Embryonic facial prominence (tissue), 1 donor: ENCODE measurements around the gene MAGEA8.
"Not testable (repeated sequence)": the region's sequence is repeated elsewhere in the genome, so short reads cannot be mapped to it uniquely, and the experiment has no call there.

Source experiments
- DNase-seq: peaks from one replicate; pipeline ENCODE4 v3.0.0-alpha.2; 2016; ENCODE audit errors: extremely low spot score

MAGEA8 gene, protein sequence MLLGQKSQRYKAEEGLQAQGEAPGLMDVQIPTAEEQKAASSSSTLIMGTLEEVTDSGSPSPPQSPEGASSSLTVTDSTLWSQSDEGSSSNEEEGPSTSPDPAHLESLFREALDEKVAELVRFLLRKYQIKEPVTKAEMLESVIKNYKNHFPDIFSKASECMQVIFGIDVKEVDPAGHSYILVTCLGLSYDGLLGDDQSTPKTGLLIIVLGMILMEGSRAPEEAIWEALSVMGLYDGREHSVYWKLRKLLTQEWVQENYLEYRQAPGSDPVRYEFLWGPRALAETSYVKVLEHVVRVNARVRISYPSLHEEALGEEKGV

DNA sequence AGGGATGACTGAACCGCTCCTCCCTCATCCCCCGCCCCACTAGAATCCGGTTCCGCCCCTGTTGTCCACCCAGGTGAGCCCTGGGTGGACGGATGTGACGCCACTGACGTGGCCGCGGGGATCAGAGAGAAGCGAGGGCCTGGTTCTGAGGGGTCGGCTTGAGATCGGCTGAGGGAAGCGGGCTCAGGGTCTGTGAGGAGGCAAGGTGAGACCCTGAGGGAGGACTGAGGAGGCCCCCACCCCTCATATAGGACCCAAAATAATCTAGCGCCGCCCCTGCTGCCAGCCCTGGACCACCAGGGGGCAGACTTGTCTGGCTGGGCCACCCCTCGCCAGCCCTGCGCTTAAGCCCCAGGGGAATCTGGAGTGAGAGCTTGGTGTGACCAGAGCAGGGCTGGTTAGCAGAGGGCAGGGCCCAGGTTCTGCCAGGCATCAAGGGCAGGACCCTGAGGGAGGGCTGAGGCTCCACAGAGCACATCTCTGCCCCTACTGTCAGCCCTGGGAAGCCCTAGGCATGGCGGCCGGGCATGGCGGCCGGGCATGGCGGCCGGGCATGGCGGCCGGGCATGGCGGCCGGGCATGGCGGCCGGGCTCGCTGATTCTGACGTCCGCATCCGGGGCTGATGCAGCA is at the start of gene MAGEA8:
MAGEA8 (plus strand) TSS at position 103 of the 631 bp plus-strand sequence. CDS start 3,090 bp downstream, outside the sequence.
- DNase-seq: no peak

DNA sequence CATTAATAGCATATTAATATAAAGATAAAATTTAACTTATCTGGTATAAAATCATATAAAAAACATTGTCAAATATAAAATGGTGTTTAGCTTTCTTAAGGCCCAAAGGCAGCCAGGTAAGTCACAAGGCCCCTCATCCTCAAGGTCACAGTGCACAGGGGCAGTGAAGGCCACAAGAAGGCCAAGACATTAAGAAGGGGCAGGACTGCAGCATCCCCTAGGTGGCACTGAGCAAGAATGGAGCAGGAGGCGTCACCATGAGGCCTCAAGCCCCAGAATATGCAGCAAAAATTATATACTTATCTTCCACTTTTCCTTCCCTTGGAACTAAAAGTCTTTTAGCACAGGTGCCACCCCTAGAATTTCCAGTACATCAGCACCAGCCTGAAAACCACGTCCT is 49.5 kb upstream of the MAGEA8 start:
- DNase-seq: no peak

DNA sequence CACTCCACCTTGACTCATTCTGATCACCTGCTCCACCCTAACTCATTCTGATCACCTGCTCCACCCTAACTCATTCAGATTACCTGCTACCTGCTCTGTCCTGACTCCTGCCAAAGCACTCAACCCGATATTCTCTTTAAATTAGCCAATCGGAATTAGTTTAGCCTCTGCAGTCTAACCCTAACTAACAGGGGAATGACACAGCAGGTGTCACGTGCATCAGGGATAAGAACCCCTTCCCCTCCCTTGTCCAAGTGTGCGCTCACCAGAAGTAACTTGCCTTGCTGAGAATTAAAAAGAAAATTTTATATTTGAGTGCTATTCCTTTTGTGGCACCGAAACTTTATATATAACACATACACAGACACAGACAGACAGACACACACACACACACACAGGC is 44.3 kb upstream of the MAGEA8 start:
- DNase-seq: not testable (repeated sequence)

DNA sequence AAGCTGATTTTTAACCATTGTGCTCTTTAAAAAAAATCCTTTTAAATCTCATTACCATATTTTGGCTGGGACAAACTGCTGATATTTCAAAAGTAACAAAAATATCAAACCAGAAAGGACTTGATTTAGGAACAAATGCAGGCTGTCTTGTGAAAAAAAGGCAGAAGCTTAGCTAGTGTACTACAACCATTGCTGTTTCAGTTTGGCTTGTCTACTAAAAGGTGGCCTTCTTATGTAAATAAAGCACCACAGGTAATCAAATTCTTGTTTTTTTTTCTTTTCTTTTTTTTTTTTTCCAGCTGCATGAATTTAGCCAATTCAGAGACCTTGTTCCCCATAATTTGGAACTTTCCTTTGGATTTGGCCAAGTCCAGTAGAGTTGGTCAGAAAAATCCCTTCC is 43.8 kb upstream of the MAGEA8 start:
- no peak for DNase-seq

DNA sequence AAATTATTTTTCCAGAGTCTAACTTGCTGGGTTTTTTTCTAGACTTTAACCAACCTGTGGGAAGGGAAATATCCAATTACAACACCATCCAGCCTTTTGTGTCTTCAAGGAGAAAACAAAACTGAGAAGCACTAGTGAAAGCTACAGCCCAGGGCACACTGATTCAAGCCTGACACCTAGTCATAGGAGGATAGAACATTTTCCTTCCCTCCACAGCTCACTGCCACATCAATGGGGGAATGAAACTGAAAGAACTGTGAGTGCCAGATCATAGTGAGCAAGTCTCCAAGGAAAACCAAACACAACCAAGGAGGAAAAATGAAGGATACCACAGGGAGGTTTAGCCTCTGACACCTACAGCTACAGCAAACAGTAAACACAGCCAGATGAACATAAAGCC is 43.3 kb upstream of the MAGEA8 start:
- DNase-seq: no peak

DNA sequence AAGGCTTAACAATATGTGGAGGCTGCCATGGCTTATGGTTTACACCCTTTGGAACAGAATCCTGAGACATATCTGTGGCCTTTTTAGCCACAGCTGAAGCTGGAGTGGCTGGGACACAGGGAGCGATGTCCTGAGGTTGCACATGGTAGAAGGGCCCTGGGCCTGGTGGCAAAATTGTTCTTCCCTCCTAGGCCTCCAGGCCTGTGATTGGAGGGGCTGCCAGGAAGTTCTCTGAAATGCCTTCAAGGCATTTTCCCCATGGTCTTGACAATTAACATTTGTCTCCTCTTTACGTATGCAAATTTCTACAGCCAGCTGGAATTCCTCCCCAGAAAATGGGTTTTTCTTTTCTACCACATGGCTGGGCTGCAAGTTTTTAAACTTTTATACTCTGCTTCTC is 39.1 kb upstream of the MAGEA8 start:
- DNase-seq: no peak

DNA sequence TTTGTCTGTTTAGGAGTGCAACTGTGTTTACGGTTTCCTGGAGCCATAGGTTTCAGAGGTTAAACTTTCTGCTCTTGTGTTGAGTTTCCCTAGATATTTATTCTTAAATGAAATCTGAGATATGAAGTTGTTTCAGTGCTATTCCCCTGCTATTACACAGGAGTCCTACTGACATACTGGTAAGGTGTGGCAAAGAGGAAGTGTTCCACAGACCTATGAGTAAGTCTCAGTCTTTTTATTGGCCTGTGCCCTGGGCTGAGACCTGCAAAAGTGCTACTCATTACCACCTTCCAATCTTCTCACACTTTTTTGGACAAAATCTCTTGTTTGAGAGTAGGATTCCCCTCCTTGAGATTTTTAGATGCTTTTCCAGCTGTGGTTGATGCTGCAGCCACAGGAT is 35.6 kb upstream of the MAGEA8 start:
- DNase-seq: no peak

DNA sequence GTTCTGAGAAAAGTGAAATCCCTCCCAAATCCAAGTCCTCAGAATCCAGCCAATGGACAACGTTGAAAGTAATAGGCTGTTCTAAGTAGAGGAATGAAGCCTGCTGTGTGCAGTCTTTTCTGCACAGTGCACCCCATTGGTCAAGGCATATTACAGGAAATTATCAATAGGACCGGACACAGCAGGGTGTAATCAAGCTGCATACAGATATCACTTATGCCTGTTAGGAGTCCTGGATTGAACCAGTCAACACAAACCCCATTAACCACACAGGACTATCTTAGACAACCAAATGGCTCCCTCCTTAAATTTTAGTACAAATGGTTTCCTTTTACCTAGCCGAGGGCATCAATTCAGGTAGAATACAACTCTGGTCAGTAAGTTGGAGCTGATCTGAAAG is 34.2 kb upstream of the MAGEA8 start:
- no peak for DNase-seq

DNA sequence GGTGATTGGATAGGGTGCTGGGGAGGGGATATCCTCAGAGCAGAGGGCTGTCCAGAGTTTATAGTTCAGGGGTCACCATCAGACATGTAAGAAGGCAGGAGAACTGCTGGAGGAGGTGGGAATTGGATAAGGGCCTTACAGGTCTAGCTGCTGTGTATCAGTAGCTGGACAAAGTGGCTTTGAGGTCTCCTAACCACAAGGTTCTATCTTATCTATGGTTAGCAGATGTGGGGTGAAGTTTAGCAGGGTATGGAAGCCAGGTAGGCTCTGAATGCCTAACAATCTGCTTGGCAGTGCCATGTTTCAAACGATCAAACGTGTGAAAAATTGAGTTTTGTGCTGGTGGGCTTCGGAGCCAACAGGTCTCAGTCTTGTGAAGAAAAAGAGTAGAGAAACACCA is 32.1 kb upstream of the MAGEA8 start:
- DNase-seq: no peak

DNA sequence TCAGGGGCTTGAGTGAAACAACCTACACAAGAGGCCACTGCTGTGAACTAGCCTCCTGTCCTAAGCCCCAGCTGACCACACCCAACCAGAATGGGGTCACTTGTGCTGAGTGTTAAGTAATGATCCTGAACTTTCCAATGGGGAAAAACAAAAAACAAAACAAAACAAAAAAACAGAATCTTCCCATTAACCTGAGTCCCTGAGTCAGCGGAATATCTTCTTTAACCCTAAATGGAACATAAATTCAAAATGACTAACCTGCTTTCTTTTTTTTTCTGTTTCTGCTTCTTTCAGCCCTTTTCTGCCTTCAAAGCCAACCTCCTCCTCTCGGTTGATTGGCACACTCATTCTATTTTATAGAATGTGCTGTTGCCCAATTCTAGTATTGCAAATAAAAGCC is 31.2 kb upstream of the MAGEA8 start:
- DNase-seq: no peak

DNA sequence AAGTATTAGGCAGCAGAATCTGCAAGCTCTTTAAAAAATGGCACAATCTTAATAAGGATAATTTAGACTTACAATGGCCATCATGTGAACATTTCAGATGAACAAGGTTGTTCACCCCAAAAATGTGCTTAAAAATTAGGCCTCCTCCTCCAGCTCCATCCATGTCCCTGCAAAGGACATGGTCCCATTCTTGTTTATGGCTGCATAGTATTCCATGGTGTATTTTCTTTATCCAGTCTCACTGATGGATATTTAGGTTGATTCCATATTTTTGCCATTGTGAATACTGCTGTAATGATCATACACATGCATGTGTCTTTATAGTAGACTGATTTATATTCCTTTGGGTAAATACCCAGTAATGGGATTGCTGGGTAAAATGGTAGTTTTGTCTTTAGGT is 29.1 kb upstream of the MAGEA8 start:
- no peak for DNase-seq

DNA sequence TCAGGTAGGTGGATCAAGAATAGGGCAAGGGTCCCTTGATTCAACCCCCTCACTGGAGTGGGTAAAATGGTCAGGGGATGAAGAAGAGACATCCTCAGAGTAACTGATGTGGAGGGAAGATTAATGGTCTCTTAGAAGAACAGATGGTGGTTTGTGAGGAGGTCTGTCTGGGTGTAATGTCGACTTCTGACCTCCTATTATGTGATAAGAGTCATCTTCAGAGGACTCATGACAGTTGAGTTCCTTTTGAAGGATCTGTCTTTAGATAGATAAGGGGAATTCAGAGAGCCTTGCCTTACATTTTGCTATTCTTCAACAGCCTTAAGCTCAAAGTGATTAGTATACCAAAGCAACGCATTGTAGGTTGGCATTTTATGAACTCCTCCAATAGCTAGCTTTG is 27.1 kb upstream of the MAGEA8 start:
- DNase-seq: no peak

DNA sequence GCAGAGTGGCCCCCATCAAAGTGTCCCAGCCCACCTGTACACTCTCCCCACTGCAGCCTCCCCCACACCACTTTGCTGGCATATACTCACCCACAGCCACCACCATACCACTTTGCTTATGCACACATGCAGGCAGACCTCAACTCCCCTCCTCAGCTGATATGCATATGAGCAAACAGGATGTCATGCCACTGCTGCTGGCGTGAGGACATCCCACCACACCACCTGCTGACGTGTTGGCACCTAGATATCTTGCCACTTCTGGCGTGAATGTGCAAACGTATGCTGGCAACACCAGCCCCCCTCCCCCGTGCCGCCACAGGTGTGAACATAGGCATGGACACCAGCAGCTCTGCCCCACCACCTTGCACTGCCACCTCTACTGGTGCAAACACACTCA is 22.4 kb upstream of the MAGEA8 start:
- no peak for DNase-seq

DNA sequence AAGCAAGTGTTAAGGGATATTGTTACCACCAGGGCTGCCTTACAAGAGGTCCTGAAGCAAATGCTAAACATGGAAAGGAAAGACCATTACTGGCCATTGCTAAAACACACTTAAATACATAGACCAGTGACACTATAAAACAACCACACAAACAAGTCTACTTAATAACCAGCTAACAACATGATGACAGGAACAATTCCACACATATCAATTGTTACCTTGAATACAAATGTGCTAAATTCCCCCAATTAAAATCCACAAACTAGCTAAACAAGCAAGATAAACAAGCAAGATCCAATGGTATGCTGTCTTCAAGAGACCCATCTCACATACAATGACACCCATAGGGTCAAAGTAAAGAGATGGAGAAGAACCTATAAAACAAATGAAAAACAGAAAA is 20.5 kb upstream of the MAGEA8 start:
- DNase-seq: no peak

DNA sequence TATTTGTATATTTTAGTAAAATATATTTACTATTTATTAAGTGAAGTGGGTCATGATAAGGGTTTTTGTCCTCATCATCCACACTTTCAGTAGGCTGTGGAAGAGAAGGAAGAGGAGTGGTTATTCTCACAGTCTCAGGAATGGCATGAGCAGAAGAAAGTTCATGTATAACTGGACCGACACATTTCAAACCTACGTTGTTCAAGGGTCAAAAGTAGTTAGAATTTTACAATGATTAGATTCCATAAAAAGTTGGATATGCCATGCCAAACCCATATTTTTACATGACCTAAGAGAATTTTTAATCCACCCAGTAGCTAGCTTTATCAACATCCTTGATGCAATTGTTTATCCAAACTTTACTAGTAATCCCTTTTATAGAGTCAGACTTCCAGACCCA is 15.6 kb upstream of the MAGEA8 start:
- no peak for DNase-seq

DNA sequence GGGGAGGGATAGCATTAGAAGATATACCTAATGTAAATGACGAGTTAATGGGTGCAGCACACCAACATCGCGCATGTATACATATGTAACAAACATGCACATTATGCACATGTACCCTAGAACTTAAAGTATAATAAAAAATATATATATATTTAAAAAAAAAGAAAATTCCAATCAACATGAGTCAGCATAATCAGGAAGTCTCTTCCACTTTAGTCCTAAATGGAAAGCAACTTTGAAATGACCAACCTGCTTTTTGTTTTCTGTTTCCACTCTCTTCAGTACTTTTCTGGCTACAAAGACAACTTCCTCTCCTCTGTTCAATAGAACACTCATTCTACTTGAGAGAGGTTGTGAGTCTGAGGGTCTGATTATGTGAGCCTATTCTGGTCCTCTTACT is 13.5 kb upstream of the MAGEA8 start:
- DNase-seq: no peak

DNA sequence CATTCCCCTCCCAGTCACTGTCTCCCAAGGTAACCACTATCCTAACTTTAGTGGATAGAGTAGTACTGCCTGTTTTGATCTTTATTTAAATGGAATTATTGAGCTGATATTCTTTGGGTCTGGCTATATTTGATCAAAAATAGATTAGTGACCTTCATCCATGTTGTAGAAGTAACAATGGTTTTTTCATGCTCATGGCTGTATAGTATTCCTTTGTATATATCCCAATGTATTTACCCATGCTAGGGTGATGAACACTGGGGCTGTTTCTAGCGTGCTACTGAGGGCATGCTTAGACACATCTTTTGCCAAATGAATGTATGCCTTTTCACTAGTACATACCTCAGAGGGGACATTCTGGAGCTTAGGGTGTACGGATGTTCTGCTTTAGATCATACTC is 10.1 kb upstream of the MAGEA8 start:
- DNase-seq: no peak

DNA sequence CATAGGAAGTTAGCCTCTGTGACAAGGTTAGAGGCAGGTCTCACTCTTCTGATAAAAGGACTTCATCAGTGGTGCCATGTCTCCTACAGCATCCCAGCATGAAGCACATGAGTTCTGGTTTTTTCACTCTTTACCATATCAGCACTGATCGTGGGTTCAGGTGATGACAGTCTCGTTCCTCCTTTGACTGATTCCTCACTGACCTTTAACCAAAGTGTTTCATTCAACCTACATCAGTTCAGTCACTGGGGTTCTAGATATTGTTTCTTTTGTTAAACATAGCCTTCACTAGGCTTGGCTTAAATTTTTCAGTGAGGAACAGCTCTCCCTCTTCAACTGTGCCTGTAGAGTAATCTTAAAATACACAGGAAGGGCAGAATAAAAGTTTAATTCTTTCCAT is 9.6 kb upstream of the MAGEA8 start:
- DNase-seq: no peak

DNA sequence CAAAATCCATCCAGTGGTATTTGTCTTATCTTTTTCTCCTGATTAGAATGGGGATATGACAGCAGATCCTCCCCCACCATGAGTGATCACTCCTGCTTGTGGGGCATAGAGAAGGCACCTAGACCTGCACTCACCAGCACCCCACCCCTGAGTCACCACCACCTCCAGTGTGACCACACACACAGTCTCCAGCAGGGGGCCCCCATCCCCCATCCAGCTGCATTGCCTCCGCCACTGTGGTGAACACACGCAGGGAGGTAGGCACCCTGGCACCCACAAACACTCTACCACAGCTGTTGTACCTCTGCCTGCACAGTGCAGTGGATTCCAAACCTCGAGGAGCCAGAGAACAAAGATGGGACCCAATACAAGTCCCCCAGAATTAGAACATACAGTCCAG is 9.0 kb upstream of the MAGEA8 start:
- no peak for DNase-seq

DNA sequence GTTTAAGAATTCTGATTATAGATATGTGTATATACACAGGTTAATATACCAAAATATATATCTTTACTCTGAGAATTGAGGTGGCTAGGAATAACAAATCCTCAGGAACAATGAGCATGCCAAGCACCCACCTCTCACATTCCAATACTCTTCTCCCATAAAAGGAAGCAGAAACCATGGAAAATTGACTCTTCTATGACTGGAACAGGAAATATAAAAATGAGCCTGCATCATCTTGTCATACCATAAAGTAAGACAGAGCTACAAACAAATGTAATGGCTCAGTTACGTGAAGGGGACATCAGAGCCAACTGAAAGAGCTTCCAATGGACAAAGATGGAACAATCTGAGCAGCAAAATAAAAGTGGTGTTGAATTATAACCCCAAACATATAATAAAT is 3.8 kb upstream of the MAGEA8 start:
- DNase-seq: no peak

DNA sequence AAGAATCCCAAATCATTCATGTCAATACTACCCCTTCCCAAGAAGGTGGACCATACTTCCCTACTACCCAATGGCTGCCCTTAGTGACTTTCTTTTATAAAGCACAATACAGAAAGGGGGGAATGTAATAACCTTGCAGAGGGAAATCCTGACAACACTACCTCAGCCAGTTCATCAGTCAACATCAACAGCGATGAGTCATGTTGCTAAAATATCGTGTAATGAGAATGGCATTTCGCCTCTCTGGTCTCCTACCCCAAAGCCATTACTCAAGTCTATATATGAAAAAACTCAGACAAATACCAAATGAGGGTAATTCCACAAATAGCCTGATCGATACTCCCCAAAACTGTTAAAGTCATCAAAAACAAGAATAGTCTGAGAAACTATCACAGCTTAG is 3.3 kb upstream of the MAGEA8 start:
- no peak for DNase-seq

DNA sequence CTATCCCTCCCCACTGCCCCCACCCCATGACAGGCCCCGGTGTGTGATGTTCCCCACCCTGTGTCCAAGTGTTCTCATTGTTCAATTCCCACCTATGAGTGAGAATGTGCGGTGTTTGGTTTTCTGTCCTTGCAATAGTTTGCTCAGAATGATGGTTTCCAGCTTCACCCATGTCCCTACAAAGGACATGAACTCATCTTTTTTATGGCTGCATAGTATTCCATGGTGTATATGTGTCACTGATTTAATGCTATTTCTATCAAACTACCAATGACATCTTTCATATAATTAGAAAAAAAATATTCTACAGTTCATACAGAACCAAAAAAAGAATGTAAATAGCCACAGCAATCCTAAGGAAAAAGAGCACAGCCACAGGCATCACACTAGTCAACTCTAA is 9.8 kb downstream of the MAGEA8 start:
- not testable (repeated sequence) for DNase-seq

DNA sequence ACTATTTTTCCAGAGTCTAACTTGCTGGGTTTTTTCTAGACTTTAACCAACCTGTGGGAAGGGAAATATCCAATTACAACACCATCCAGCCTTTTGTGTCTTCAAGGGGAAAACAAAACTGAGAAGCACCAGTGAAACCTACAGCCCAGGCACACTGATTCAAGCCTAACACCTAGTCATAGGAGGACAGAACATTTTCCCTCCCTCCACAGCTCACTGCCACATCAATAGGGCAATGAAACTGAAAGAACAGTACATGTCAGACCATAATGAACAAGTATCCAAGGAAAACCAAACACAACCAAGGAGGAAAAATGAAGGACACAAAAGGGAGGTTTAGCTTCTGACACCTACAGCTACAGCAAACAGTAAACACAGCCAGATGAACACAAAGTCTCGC is 17.6 kb downstream of the MAGEA8 start:
- DNase-seq: no peak
